ENCODE data around the gene QSOX2. TPM values are rescaled to one million over a fixed set of nuclear protein-coding genes. Genes with fewer than 3 reads are reported as not detected.
A peak's percentile ranks its signal among the peaks of the same experiment; 100 is the strongest.

QSOX2 gene
- total RNA-seq, 2 experiments from 2014 or later, result 14.4 TPM

- peaks cover 17% of the 10 kb centered on the region for H3K4me1 Mint-ChIP-seq (ENCODE audit: low read depth)
- peaks cover 41% of the 10 kb centered on the region for H3K36me3 Mint-ChIP-seq (ENCODE audit: low read depth)
- no peaks in the 10 kb centered on the region for H3K9me3 Mint-ChIP-seq
- POLR2A ChIA-PET, result no interaction called here
- intact Hi-C loops (cut with DNase I, micrococcal nuclease), result no loop called here
- no peaks in the 10 kb centered on the region for H3K9me3 ChIP-seq (ENCODE audit: control insufficient read depth in 1 of 2, insufficient read depth in 1 of 2, low read length in 2 of 2)
- TF ChIP-seq CTCF (IDR thresholded peaks at IDR 0.05), result peak; percentile 78
- H3K36me3 ChIP-seq (ENCODE audit: insufficient read depth, low read length), result peaks cover 39% of the 10 kb centered on the region
- peak overlapping the region; percentile 25 to 67 for H3K27ac ChIP-seq (ENCODE audit: low read depth in 1 of 2, low read length in 2 of 2)
- ATAC-seq (ENCODE audit: poor library complexity) (peak; percentile 73), DNase-seq (peak; percentile 47 to 85 (median 66))
- CTCF ChIA-PET, result no interaction called here
- H3K4me3 ChIP-seq (ENCODE audit: low read length), result peak overlapping the region; percentile 1
- H3K4me1 ChIP-seq (ENCODE audit: insufficient read depth, low read length), result peaks cover 25% of the 10 kb centered on the region
- H3K4me3 Mint-ChIP-seq, result peak overlapping the region; percentile 79
- peak overlapping the region; percentile 95 for H3K27ac Mint-ChIP-seq
- no peaks in the 10 kb centered on the region for H3K27me3 Mint-ChIP-seq
- no peaks in the 10 kb centered on the region for H3K27me3 ChIP-seq (ENCODE audit: control insufficient read depth in 1 of 2, insufficient read depth in 2 of 2, low read length in 2 of 2)
These were observed 19.6 kb downstream of the QSOX2 start for GRCh38 chr9:136225748-136226679.

- H3K4me1 ChIP-seq (ENCODE audit: insufficient read depth, low read length), result peaks cover 28% of the 10 kb centered on the region
- intact Hi-C loops (cut with DNase I, micrococcal nuclease), result no loop called here
- Mint-ChIP-seq H3K27me3 (no peaks in the 10 kb centered on the region), H3K9me3 (no peaks in the 10 kb centered on the region), H3K4me3 (peak overlapping the region; percentile 79), H3K36me3 (ENCODE audit: low read depth) (peaks cover 46% of the 10 kb centered on the region), H3K27ac (peak overlapping the region; percentile 95), H3K4me1 (ENCODE audit: low read depth) (peaks cover 17% of the 10 kb centered on the region)
- no peaks in the 10 kb centered on the region for H3K27me3 ChIP-seq (ENCODE audit: control insufficient read depth in 1 of 2, insufficient read depth in 2 of 2, low read length in 2 of 2)
- H3K27ac ChIP-seq (ENCODE audit: low read depth in 1 of 2, low read length in 2 of 2), result peak overlapping the region; percentile 25 to 67
- no peaks in the 10 kb centered on the region for H3K9me3 ChIP-seq (ENCODE audit: control insufficient read depth in 1 of 2, insufficient read depth in 1 of 2, low read length in 2 of 2)
- no peak for TF ChIP-seq CTCF (IDR thresholded peaks at IDR 0.05)
- POLR2A ChIA-PET, result no interaction called here
- H3K4me3 ChIP-seq (ENCODE audit: low read length), result peak overlapping the region; percentile 1
- peak; percentile 41 for ATAC-seq (ENCODE audit: poor library complexity)
- peaks cover 39% of the 10 kb centered on the region for H3K36me3 ChIP-seq (ENCODE audit: insufficient read depth, low read length)
- CTCF ChIA-PET, result no interaction called here
- peak in 8 of 14 experiments; percentile 10 to 74 (median 36) for DNase-seq
These were observed 20.3 kb downstream of the QSOX2 start for GRCh38 chr9:136225366-136225747.

- TF ChIP-seq CTCF (IDR thresholded peaks at IDR 0.05), result no peak
- no peaks in the 10 kb centered on the region for H3K27me3 ChIP-seq (ENCODE audit: control insufficient read depth in 1 of 2, insufficient read depth in 2 of 2, low read length in 2 of 2)
- intact Hi-C loops (cut with DNase I, micrococcal nuclease), result no loop called here
- ChIA-PET CTCF (no interaction called here), POLR2A (interaction anchor here (0.6 kb wide), 1 partner anchor 43 kb away, joined by 3 read pairs; no protein-coding TSS in a partner anchor)
- H3K4me1 ChIP-seq (ENCODE audit: insufficient read depth, low read length), result peaks cover 32% of the 10 kb centered on the region
- Mint-ChIP-seq H3K4me1 (ENCODE audit: low read depth) (peaks cover 17% of the 10 kb centered on the region), H3K4me3 (no peak overlapping the region), H3K9me3 (no peaks in the 10 kb centered on the region), H3K27ac (no peak overlapping the region), H3K36me3 (ENCODE audit: low read depth) (peaks cover 59% of the 10 kb centered on the region), H3K27me3 (no peaks in the 10 kb centered on the region)
- peaks cover 41% of the 10 kb centered on the region for H3K36me3 ChIP-seq (ENCODE audit: insufficient read depth, low read length)
- peak overlapping the region in 1 of 2 donors; percentile 67 for H3K27ac ChIP-seq (ENCODE audit: low read depth in 1 of 2, low read length in 2 of 2)
- DNase-seq, result no peak
- ATAC-seq (ENCODE audit: poor library complexity), result no peak
- no peaks in the 10 kb centered on the region for H3K9me3 ChIP-seq (ENCODE audit: control insufficient read depth in 1 of 2, insufficient read depth in 1 of 2, low read length in 2 of 2)
- no peak overlapping the region for H3K4me3 ChIP-seq (ENCODE audit: low read length)
These were observed 21.6 kb downstream of the QSOX2 start for GRCh38 chr9:136223871-136224640.
